Measurements from ENCODE around the gene LILRA6. TPM values are rescaled to one million over a fixed set of nuclear protein-coding genes. Genes with fewer than 3 reads are reported as not detected.
"Not testable (repeated sequence)": the region's sequence is repeated elsewhere in the genome, so short reads cannot be mapped to it uniquely, and the experiment has no call there.

The LILRA6 gene
- total RNA-seq, 1 experiment from 2014 or later = not detected

- Histone ChIP-seq H3K9me3 (ENCODE audit: low read depth, low read length, poor library complexity, severe bottlenecking) (no peaks in the 10 kb centered on the region), H3K4me3 (ENCODE audit: low read depth, low read length, poor library complexity, severe bottlenecking) (no peak overlapping the region), H3K27ac (ENCODE audit: low read depth, low read length, poor library complexity, severe bottlenecking) (no peak overlapping the region), H3K27me3 (replicated peaks; ENCODE audit: insufficient read depth, low read depth, low read length, poor library complexity) (no peaks in the 10 kb centered on the region), H3K36me3 (ENCODE audit: insufficient read depth, low read length, poor library complexity, severe bottlenecking) (no peaks in the 10 kb centered on the region), H3K4me1 (ENCODE audit: insufficient read depth, low read length, poor library complexity, severe bottlenecking) (no peaks in the 10 kb centered on the region)
- ChIA-PET CTCF (no interaction called here), POLR2A (ENCODE audit: low non-redundant PET) (interaction anchor here (0.7 kb wide), 1 partner anchor 28 kb away, joined by 6 read pairs; the partner anchor contains the start of gene MBOAT7)
- DNase-seq (ENCODE audit: low spot score) = no peak
- no TSS peak for BruUV-seq (replicated peaks)
- TF ChIP-seq CTCF (conservative IDR thresholded peaks at IDR 0.05; ENCODE audit: low read depth, low read length) = no peak
- TF ChIP-seq EZH2 (IDR thresholded peaks at IDR 0.05; ENCODE audit: borderline replicate concordance, low read depth, low read length, poor library complexity, severe bottlenecking) = no peak
- intact Hi-C loops (cut with micrococcal nuclease; ENCODE audit: unreplicated experiment) = no loop called here
These were observed 25.7 kb downstream of the LILRA6 start for GRCh38 chr19:54216869-54217268.

DNA sequence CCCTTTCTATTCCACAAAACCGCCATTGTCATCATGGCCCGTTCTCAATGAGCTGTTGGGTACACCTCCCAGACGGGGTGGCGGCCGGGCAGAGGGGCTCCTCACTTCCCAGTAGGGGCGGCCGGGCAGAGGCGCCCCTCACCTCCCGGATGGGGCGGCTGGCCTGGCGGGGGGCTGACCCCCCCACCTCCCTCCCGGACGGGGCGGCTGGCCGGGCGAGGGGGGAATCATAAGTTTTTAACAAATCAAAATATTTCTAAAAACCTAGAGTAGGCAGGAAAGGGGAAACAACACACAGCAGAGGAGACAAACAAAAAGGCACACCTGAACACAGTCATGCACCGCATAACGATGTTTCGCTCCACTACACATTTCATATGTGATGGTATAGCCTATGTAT, 27.9 kb downstream of the LILRA6 start:
- H3K4me1 ChIP-seq (ENCODE audit: insufficient read depth, low read length, poor library complexity, severe bottlenecking); POLR2A ChIA-PET (ENCODE audit: low non-redundant PET); H3K4me3 ChIP-seq (ENCODE audit: low read depth, low read length, poor library complexity, severe bottlenecking); H3K9me3 ChIP-seq (ENCODE audit: low read depth, low read length, poor library complexity, severe bottlenecking); H3K27me3 ChIP-seq (replicated peaks; ENCODE audit: insufficient read depth, low read depth, low read length, poor library complexity); intact Hi-C loops (cut with micrococcal nuclease; ENCODE audit: unreplicated experiment); H3K27ac ChIP-seq (ENCODE audit: low read depth, low read length, poor library complexity, severe bottlenecking); CTCF ChIA-PET; BruUV-seq (replicated peaks); H3K36me3 ChIP-seq (ENCODE audit: insufficient read depth, low read length, poor library complexity, severe bottlenecking); DNase-seq (ENCODE audit: low spot score): not testable (repeated sequence)

DNA sequence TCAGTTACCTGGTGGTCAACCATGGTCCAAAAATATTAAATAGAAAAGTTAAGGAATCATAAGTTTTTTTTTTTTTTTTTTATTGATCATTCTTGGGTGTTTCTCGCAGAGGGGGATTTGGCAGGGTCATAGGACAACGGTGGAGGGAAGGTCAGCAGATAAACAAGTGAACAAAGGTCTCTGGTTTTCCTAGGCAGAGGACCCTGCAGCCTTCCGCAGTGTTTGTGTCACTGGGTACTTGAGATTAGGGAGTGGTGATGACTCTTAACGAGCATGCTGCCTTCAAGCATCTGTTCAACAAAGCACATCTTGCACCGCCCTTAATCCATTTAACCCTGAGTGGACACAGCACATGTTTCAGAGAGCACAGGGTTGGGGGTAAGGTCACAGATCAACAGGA, 28.4 kb downstream of the LILRA6 start:
- POLR2A ChIA-PET (ENCODE audit: low non-redundant PET); H3K27ac ChIP-seq (ENCODE audit: low read depth, low read length, poor library complexity, severe bottlenecking); H3K4me3 ChIP-seq (ENCODE audit: low read depth, low read length, poor library complexity, severe bottlenecking); H3K27me3 ChIP-seq (replicated peaks; ENCODE audit: insufficient read depth, low read depth, low read length, poor library complexity); DNase-seq (ENCODE audit: low spot score); intact Hi-C loops (cut with micrococcal nuclease; ENCODE audit: unreplicated experiment); H3K9me3 ChIP-seq (ENCODE audit: low read depth, low read length, poor library complexity, severe bottlenecking); BruUV-seq (replicated peaks); H3K36me3 ChIP-seq (ENCODE audit: insufficient read depth, low read length, poor library complexity, severe bottlenecking): not testable (repeated sequence)
- CTCF ChIA-PET = interaction anchor here (0.6 kb wide), 1 partner anchor 36 kb away, joined by 3 read pairs; no protein-coding TSS in a partner anchor
- peaks cover 11% of the 10 kb centered on the region for H3K4me1 ChIP-seq (ENCODE audit: insufficient read depth, low read length, poor library complexity, severe bottlenecking)

DNA sequence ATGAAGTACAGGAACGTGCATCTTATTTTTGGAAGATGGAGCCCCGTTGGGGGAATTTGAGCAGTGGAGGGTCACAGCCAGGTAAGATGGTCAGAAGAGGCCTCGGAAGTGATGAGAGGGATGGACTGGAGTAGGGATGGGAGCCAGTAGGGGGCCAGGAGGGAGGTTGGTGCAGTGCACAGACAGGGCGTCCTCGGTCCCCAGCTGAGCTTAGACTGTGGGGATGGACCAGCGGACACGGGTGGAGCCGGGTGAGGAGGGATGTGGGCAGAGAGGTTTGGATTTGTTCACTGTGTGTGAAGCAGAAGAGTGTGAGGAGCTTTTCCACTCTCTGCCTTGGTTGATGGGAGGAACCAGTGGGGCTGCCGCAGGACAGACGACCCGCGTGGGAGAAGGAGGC, 31.4 kb downstream of the LILRA6 start:
- Histone ChIP-seq H3K36me3 (ENCODE audit: insufficient read depth, low read length, poor library complexity, severe bottlenecking) (peaks cover 24% of the 10 kb centered on the region), H3K27ac (ENCODE audit: low read depth, low read length, poor library complexity, severe bottlenecking) (no peak overlapping the region), H3K4me1 (ENCODE audit: insufficient read depth, low read length, poor library complexity, severe bottlenecking) (peaks cover 20% of the 10 kb centered on the region), H3K27me3 (replicated peaks; ENCODE audit: insufficient read depth, low read depth, low read length, poor library complexity) (no peaks in the 10 kb centered on the region), H3K4me3 (ENCODE audit: low read depth, low read length, poor library complexity, severe bottlenecking) (no peak overlapping the region), H3K9me3 (ENCODE audit: low read depth, low read length, poor library complexity, severe bottlenecking) (no peaks in the 10 kb centered on the region)
- POLR2A ChIA-PET (ENCODE audit: low non-redundant PET) = no interaction called here
- no peak for DNase-seq (ENCODE audit: low spot score)
- CTCF ChIA-PET = no interaction called here
- TF ChIP-seq CTCF (conservative IDR thresholded peaks at IDR 0.05; ENCODE audit: low read depth, low read length) (no peak), EZH2 (IDR thresholded peaks at IDR 0.05; ENCODE audit: borderline replicate concordance, low read depth, low read length, poor library complexity, severe bottlenecking) (no peak)
- intact Hi-C loops (cut with micrococcal nuclease; ENCODE audit: unreplicated experiment) = no loop called here
- no TSS peak for BruUV-seq (replicated peaks)

Data from A673 (cell line).